ENCODE measurements around the gene AFF2.

AFF2 gene

GRCh38 chrX:148823986-148824385 is 323.6 kb downstream of the AFF2 start:
- DNase-seq (ENCODE audit: low spot score) (no peak), ATAC-seq (ENCODE audit: low read depth) (no peak)
- Histone ChIP-seq H3K27ac (ENCODE audit: poor library complexity, severe bottlenecking) (no peak overlapping the region), H3K4me1 (ENCODE audit: insufficient read depth, poor library complexity, severe bottlenecking) (no peaks in the 10 kb centered on the region), H3K9me3 (ENCODE audit: severe bottlenecking) (no peaks in the 10 kb centered on the region), H3K27me3 (ENCODE audit: insufficient read depth, poor library complexity, severe bottlenecking) (no peaks in the 10 kb centered on the region), H3K4me3 (ENCODE audit: severe bottlenecking) (no peak overlapping the region), H3K36me3 (ENCODE audit: low read depth) (no peaks in the 10 kb centered on the region)
- TF ChIP-seq, protein P1, sequence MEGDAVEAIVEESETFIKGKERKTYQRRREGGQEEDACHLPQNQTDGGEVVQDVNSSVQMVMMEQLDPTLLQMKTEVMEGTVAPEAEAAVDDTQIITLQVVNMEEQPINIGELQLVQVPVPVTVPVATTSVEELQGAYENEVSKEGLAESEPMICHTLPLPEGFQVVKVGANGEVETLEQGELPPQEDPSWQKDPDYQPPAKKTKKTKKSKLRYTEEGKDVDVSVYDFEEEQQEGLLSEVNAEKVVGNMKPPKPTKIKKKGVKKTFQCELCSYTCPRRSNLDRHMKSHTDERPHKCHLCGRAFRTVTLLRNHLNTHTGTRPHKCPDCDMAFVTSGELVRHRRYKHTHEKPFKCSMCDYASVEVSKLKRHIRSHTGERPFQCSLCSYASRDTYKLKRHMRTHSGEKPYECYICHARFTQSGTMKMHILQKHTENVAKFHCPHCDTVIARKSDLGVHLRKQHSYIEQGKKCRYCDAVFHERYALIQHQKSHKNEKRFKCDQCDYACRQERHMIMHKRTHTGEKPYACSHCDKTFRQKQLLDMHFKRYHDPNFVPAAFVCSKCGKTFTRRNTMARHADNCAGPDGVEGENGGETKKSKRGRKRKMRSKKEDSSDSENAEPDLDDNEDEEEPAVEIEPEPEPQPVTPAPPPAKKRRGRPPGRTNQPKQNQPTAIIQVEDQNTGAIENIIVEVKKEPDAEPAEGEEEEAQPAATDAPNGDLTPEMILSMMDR (IDR thresholded peaks at IDR 0.05; ENCODE audit: poor library complexity, severe bottlenecking) = no peak

DNA sequence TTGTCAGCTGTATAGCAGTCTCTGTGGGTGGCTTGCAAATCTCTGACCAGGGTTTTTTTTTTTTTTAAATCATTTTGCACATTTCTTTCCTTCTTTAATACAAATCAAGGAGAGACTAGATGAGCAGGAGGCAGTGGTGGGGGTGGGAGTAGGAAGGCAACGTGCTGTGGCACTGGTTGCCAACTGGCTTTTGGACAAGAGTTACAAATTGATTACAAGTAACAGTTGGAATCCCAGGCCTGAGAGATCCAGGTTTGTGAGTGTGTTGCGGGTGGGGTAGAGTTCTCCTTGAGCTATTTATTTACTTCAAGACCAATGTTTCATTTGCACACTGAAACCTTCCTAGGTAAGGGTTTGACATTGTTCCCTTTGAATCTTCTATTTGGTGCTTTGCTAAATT is 325.3 kb downstream of the AFF2 start:
- no peak for DNase-seq (ENCODE audit: low spot score)
- no peaks in the 10 kb centered on the region for H3K36me3 ChIP-seq (ENCODE audit: low read depth)
- no peaks in the 10 kb centered on the region for H3K27me3 ChIP-seq (ENCODE audit: insufficient read depth, poor library complexity, severe bottlenecking)
- no peaks in the 10 kb centered on the region for H3K4me1 ChIP-seq (ENCODE audit: insufficient read depth, poor library complexity, severe bottlenecking)
- H3K27ac ChIP-seq (ENCODE audit: poor library complexity, severe bottlenecking) = no peak overlapping the region
- H3K9me3 ChIP-seq (ENCODE audit: severe bottlenecking) = no peaks in the 10 kb centered on the region
- no peak overlapping the region for H3K4me3 ChIP-seq (ENCODE audit: severe bottlenecking)
- TF ChIP-seq, protein P1 (IDR thresholded peaks at IDR 0.05; ENCODE audit: poor library complexity, severe bottlenecking) = no peak
- no peak for ATAC-seq (ENCODE audit: low read depth)

- DNase-seq (ENCODE audit: low spot score) (no peak), ATAC-seq (ENCODE audit: low read depth) (no peak)
- no peak overlapping the region for H3K4me3 ChIP-seq (ENCODE audit: severe bottlenecking)
- H3K27me3 ChIP-seq (ENCODE audit: insufficient read depth, poor library complexity, severe bottlenecking) = no peaks in the 10 kb centered on the region
- no peaks in the 10 kb centered on the region for H3K36me3 ChIP-seq (ENCODE audit: low read depth)
- H3K27ac ChIP-seq (ENCODE audit: poor library complexity, severe bottlenecking) = no peak overlapping the region
- H3K4me1 ChIP-seq (ENCODE audit: insufficient read depth, poor library complexity, severe bottlenecking) = no peaks in the 10 kb centered on the region
- TF ChIP-seq, protein P1 (IDR thresholded peaks at IDR 0.05; ENCODE audit: poor library complexity, severe bottlenecking) = no peak
- no peaks in the 10 kb centered on the region for H3K9me3 ChIP-seq (ENCODE audit: severe bottlenecking)
Observed at GRCh38 chrX:148836741-148837140, 336.3 kb downstream of the AFF2 start.

DNA sequence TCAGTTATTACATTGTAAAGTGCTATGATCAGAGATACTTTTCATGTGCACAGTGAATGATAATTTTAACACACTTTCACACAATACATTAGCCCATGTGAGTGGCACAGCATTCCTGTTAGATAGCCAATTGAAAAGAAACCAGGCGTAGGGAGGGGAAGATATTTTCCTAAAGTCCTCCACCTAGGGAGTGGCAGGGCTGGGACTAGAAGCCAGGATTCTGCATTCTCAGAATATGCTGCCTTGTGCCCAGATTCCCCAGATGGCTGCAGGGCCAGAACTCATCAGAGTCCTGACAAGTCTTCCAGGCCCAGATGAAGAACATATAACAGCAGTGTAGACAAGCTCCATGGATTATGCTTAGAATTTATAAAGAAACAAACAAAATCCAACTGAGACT is 350.2 kb downstream of the AFF2 start:
- no peak overlapping the region for H3K27ac ChIP-seq (ENCODE audit: poor library complexity, severe bottlenecking)
- H3K4me1 ChIP-seq (ENCODE audit: insufficient read depth, poor library complexity, severe bottlenecking) = no peaks in the 10 kb centered on the region
- H3K27me3 ChIP-seq (ENCODE audit: insufficient read depth, poor library complexity, severe bottlenecking) = no peaks in the 10 kb centered on the region
- no peaks in the 10 kb centered on the region for H3K36me3 ChIP-seq (ENCODE audit: low read depth)
- no peaks in the 10 kb centered on the region for H3K9me3 ChIP-seq (ENCODE audit: severe bottlenecking)
- H3K4me3 ChIP-seq (ENCODE audit: severe bottlenecking) = no peak overlapping the region
- DNase-seq (ENCODE audit: low spot score) (no peak), ATAC-seq (ENCODE audit: low read depth) (no peak)
- TF ChIP-seq, protein P1 (IDR thresholded peaks at IDR 0.05; ENCODE audit: poor library complexity, severe bottlenecking) = no peak

GRCh38 chrX:148854306-148854705 is 353.9 kb downstream of the AFF2 start:
- TF ChIP-seq, protein P1 (IDR thresholded peaks at IDR 0.05; ENCODE audit: poor library complexity, severe bottlenecking) = no peak
- no peak for DNase-seq (ENCODE audit: low spot score)

More at GRCh38 chrX:148854306-148854705, 353.9 kb downstream of the AFF2 start:
- no peaks in the 10 kb centered on the region for H3K36me3 ChIP-seq (ENCODE audit: low read depth)
- no peaks in the 10 kb centered on the region for H3K9me3 ChIP-seq (ENCODE audit: severe bottlenecking)
- ATAC-seq (ENCODE audit: low read depth) = no peak
- H3K27ac ChIP-seq (ENCODE audit: poor library complexity, severe bottlenecking) = no peak overlapping the region
- no peaks in the 10 kb centered on the region for H3K4me1 ChIP-seq (ENCODE audit: insufficient read depth, poor library complexity, severe bottlenecking)
- no peak overlapping the region for H3K4me3 ChIP-seq (ENCODE audit: severe bottlenecking)
- no peaks in the 10 kb centered on the region for H3K27me3 ChIP-seq (ENCODE audit: insufficient read depth, poor library complexity, severe bottlenecking)

Data from RWPE2 (cell line).